22Rv1 (cell line): ENCODE data around the gene TSPAN9.

ENCODE experiments used
- H3K27ac ChIP-seq: fragments of 450-650 bp; 2 replicates; pipeline ENCODE4 v1.5.1; 2017
- CTCF ChIP-seq: fragments of 450-650 bp; IDR thresholded peaks from 2 replicates; pipeline ENCODE4 v1.5.1; 2017; ENCODE audit warnings: mild to moderate bottlenecking
- ZFX ChIP-seq: fragments of 450-650 bp; IDR thresholded peaks from 2 replicates; pipeline ENCODE4 v1.6.1; 2017; ENCODE audit warnings: antibody characterized with exemption, borderline replicate concordance

Gene TSPAN9

GRCh38 chr12:3305904-3306619 lies 228.9 kb downstream of the TSPAN9 start:
- no peak for TF ChIP-seq ZFX
- no peak for TF ChIP-seq CTCF

GRCh38 chr12:3307389-3307788 lies 230.2 kb downstream of the TSPAN9 start:
- H3K27ac ChIP-seq, result no peak overlapping the region
- TF ChIP-seq CTCF, result no peak
- no peak for TF ChIP-seq ZFX

More at GRCh38 chr12:3305904-3306619, 228.9 kb downstream of the TSPAN9 start:
- H3K27ac ChIP-seq, result no peak overlapping the region

DNA sequence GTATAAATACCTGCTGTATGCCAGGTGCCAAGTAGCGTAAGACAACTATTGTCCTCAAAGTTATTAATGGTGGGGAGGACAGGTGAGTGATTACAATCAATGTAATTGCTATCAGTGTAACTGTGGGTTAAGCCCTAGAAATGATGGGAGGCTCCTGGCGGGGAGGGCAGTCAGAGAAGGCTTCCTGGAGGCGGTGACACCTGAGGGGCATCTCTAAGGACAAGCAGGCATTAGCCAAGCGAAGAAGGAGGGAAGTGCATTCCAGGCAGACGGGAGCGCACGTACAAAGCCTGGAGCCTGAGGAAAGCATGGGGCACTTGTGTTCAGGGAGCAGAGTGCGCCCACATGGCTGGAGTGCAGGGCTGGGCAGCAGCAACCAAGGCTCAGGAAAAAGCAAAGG lies 230.9 kb downstream of the TSPAN9 start:
- no peak overlapping the region for H3K27ac ChIP-seq
- TF ChIP-seq CTCF, result no peak
- TF ChIP-seq ZFX, result no peak

DNA sequence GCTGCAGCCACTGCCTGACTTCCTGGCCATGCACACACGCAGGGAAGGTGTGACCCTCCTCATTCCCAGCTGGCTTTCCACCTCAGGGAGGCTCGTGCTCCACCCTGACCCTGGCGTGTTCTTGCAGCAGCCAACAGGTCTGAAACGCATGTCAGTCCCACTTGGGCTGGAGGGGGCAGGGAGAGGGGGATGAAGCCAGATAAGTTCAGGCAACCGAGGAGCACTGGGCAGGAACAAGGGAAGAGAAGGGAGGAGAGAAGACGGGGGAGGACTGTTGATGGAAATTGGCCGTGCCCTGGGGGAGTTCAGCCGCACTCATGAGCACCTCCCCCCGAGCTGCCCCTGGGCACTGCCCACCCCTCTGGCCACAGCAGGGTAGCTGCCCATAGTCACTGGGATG lies 231.4 kb downstream of the TSPAN9 start:
- TF ChIP-seq ZFX (no peak), CTCF (no peak)
- H3K27ac ChIP-seq, result no peak overlapping the region

GRCh38 chr12:3309805-3310204 lies 232.6 kb downstream of the TSPAN9 start:
- H3K27ac ChIP-seq, result no peak overlapping the region
- TF ChIP-seq CTCF (no peak), ZFX (no peak)

GRCh38 chr12:3310271-3311026 lies 233.3 kb downstream of the TSPAN9 start:
- TF ChIP-seq ZFX (no peak), CTCF (no peak)
- no peak overlapping the region for H3K27ac ChIP-seq

DNA sequence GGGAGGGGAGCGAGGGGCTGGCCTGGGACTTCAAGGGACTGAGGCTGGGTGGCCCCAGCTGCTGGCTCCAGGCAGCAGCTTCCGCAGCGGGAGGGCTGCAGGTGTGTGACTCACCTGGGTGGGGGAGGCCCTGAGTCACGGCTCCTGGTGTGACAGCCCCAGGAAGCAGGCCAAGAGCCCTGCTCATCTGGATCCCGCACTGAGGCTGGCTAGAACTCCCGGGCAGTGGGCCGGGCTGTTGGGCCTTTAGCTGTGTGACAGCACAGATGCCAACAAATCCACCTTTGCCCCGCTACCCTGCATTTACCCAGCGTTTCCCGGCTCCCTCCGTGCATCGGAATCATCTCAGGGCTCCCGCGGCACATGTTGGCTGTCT lies 233.8 kb downstream of the TSPAN9 start:
- TF ChIP-seq ZFX (no peak), CTCF (no peak)

More for the DNA sequence above, 233.8 kb downstream of the TSPAN9 start:
- H3K27ac ChIP-seq, result no peak overlapping the region
